DND-41 (cell line): ENCODE results near the gene RILPL1.

ENCODE experiments used
- CTCF ChIP-seq: IDR thresholded peaks from 2 replicates; pipeline ENCODE4 v1.5.1; 2012; ENCODE audit warnings: borderline replicate concordance, low read length, moderate library complexity, mild to moderate bottlenecking; ENCODE audit not compliant: poor library complexity, severe bottlenecking; ENCODE audit errors: extremely low read depth
- EZH2 ChIP-seq: IDR thresholded peaks from 3 replicates; pipeline ENCODE4 v1.6.1; 2012; ENCODE audit warnings: borderline replicate concordance, low read depth, mild to moderate bottlenecking, moderate library complexity, low read length, inconsistent platforms; ENCODE audit not compliant: severe bottlenecking

DNA sequence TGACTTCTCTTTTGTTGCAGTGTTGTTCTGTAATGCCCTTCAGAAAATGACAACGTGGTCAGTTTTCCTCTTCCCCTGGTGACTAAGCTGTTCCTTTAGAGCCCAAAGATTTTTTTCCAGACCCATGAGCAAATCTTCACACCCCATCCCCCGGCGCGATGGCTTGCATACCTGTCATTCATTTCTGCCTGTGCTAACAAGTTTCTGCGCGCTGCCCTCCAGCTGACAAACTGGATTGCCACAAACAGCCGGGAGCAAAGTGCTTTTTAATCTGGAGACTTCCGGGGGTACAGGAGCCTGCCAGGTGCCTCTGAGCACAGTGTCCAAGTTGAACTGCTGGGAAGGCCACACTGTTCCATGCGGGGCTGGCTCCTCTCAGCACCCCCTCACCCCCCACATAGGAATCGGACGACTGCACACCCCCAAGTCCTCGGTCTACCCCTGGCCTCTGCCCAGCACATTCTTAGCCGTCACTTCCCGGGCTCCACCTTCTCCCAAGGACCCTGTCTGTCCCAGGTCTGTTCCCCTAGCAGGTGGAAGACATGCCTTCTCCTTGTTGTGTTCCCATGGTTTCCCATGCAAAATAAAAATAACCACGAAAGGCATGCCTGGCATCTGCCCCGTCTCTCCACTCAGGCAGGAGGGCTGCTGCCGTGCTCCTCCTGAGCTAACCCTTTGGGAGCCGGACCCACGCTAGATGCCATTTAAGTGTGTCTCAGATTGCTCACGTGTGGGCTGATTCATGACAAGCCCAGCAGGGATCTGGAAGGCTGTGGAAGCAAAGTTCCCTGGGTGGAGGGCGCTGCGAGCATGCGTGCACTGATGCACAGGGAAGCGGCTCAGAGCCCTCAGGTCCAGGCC, 14.1 kb downstream of the RILPL1 start:
- TF ChIP-seq CTCF (no peak), EZH2 (no peak)
